HG02840 (cell line): Measurements from ENCODE around the gene RIN2.
"Not testable (repeated sequence)": the region's sequence is repeated elsewhere in the genome, so short reads cannot be mapped to it uniquely, and the experiment has no call there.

Source experiments
- ATAC-seq: cut with Tn5 transposase; IDR thresholded peaks from one replicate; pipeline ENCODE4 v1.9.1; 2021; ENCODE audit warnings: mild to moderate bottlenecking, moderate library complexity, moderate number of reproducible peaks; ENCODE audit not compliant: unreplicated experiment, low FRiP score

Gene RIN2

DNA sequence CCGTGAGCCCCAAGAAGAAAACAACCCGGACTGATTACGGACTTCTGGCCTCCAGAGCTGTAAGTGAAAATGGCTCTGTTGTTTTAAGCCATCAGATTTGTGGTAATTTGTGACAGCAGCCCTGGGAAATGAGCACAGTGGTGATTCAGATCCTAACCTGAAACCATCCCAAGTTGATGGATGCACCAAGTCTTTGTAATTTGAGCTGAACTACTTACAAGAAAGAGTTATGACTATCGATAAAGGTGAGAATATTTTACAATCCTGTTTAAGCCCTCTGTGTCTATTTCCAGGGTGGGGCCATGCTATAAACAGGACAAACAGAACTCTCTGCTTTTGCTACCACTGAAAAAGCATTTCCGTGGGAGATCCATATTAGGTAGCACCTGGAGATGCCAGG, 19.1 kb upstream of the RIN2 start:
- no peak for ATAC-seq

DNA sequence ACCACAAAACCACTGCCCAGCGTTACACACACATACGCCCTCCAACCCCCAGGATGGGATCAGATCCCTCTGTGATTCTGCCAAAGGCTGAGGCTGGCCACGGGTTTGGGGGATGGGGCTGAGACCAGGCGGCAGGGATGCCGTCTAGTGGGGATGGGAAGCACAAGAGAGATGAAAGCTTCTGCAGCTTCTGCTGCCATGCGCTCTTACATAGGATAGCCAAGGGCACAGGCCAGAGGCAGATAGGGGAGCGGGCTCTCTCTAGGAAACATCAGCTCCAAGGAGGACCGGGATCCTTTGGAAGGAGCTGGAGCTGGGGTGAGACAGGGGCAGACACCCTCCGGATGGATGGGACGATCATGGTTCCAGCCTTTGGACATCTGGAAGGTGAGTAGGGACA, 18.7 kb upstream of the RIN2 start:
- ATAC-seq: no peak

DNA sequence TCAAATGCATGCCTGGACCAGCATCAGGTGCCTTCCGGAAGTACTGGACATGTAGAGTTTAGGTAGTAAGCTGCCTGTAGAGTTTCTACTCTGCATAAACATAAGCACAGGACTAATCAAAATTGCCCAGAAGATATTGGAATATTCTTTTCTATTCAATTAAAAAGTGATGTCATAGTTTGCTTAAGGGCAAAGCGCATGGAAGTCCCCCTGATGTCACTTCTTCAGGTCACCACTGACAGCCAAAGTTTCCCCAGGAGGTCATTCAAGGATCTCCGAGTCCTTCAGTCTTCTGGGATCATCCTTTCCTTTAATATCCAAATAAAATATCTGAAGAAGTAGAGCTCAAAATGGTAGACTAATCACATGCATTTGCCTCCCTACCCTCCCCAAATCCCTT, 17.5 kb upstream of the RIN2 start:
- no peak for ATAC-seq

DNA sequence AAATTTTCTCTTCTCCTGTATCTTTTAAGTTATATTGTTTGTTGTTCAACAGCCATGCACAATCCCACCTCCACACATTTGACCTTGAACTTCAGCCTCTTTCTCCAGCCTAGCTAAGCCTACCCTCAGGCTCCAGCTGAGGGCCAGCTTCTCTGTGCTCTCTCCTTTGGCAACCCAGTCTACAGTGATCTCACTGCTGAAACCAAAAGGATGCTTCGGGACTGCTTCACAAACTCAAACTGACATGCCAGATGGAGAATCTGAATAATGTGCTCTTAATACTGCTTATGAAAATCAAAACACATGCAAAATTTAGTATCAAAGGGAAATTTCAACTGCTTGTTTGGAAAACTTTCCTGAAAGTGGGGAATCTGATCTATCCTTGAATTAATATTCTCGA, 16.1 kb upstream of the RIN2 start:
- ATAC-seq: no peak

- no peak for ATAC-seq
Observed at GRCh38 chr20:19742974-19743639, 15.0 kb upstream of the RIN2 start.

GRCh38 chr20:19743640-19743995, 14.4 kb upstream of the RIN2 start:
- ATAC-seq: no peak

- ATAC-seq: no peak
Observed at GRCh38 chr20:19745106-19745505, 13.0 kb upstream of the RIN2 start.

DNA sequence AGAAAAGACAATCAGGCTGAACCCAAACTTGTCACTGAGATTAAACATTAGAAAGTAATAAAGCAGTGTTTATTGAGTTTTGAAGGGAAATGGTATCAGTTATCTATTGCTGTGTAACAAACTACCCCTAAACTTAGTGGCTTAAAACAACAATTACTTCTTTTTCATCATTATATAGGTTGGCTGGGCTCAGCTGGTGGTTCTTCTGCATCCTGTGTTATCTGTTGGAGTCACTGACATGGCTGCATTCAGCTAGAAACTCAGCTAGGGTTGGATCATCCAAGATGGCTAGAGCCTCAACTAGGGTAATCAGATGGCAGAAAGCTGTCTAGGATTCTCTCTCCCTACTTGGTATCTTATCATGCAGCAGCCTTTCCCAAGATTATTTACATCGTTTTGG, 12.5 kb upstream of the RIN2 start:
- ATAC-seq: no peak

DNA sequence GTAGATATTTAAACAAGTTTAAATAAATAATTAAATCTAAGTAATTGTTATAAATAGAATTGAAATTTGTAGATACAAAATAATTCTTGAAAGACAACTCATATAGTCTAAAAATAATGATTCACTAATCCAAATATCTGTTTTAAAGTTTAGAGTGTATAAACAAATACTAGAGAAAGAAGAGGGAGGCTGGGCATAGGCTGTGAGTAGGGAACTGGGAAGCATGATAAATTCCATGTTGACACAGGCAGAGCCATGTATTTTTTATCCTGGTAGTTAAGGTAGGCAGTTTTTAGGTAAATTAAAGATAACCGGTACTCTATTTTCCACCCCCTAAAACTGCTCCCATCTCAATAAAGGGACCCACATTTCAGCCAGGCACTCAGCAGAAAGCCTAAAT, 11.7 kb upstream of the RIN2 start:
- ATAC-seq: no peak

- ATAC-seq: no peak
Observed at GRCh38 chr20:19747903-19748302, 10.2 kb upstream of the RIN2 start.

GRCh38 chr20:19748681-19749080, 9.4 kb upstream of the RIN2 start:
- no peak for ATAC-seq

- no peak for ATAC-seq
Observed at GRCh38 chr20:19749618-19750071, 8.4 kb upstream of the RIN2 start.

- no peak for ATAC-seq
Observed at GRCh38 chr20:19750101-19750606, 7.9 kb upstream of the RIN2 start.

DNA sequence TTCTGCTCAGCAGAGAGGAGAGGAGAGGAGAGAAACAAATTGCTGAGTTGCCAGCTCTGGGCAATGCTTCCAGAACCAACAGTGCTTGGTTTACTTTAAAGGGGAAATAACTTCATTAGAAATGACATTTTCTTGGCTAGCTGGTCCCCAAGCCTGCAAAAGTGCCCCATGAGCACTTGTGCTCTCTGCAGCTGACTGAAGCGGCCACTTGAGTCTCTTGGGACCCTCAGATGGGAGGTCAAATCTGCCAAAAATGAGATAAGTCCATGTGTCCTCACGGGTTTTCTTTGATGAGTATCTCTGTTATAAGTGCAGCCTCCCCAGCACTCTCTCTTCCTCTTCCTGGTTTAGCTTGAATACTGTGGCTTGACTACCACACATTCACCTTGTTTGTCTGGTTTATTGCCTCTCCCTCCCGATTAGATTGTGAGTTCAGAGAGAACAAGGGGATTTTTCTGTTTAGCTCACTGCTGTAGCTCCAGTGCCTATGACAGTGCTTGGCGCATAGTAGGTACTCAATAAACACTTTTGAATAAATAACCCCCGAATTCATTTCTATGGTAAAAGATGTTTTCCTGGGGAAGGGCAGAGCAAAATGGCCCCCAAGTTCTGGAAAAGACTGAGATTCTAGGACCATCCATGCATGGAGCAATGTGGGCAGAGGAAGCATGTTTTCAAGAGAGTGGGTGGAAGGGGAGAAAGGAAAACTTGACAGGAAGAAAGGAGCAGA, 7.0 kb upstream of the RIN2 start:
- no peak for ATAC-seq

DNA sequence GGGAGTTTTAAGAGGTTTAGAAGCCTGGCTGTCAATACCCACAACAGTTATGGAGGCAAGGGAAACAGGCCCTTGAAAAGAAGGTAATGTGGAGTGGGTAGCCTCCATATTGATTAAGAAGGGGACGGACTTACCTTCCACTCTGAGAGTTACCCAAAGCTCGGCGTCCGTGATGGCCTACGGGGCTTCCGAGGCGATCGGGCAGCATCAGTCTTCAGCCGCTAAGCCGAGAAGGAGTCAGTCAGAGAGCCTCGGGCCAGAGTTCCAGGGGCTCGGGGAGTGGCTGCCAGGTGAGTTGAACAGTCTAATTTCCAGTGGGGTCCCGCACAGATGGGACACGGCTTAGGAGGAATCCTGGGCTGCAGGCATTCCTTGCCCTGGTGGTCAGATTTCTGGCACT, 3.9 kb upstream of the RIN2 start:
- not testable (repeated sequence) for ATAC-seq

- no peak for ATAC-seq
Observed at GRCh38 chr20:19756761-19757486, 1.1 kb upstream of the RIN2 start.

DNA sequence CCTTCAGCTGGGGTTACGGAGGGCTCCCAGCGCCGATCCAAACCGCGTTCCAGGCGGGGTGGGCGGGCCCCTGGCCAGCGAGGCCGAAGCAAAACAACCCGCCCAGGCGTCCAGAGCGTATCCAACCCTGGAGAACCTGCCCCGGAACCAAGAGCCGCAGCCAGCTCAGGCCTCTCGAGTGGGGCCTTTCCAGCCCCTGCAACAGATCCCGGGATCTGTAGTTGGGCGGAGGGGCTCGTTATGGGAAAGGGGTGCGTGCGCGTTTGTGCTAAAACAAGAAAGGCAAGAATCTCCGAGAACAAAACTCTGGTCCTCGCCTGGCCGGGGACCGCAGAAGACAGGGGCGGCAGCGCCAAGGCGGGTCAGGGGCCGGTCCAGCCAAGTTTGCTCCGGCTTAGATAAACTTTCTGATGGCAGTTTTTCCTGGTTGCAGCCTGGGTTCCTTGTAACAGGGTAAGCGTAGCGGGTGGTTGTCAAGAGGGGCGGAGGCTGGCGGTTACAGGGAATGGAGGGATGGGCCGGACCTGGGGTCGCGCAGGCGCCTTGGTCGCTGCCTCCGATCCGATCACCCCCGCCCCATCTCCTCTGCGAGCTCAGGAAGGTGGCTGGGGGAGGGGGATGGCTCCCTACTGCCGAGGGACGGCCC, 448 bp upstream of the RIN2 start:
- no peak for ATAC-seq

GRCh38 chr20:19758501-19759331, 658 bp downstream of the RIN2 start:
- ATAC-seq: no peak

- ATAC-seq: no peak
Observed at GRCh38 chr20:19760371-19760721, 2.3 kb downstream of the RIN2 start.

- no peak for ATAC-seq
Observed at GRCh38 chr20:19761326-19761725, 3.3 kb downstream of the RIN2 start.
